SK-N-SH (cell line): ENCODE results near the gene CAST.
A peak's percentile ranks its signal among the peaks of the same experiment; 100 is the strongest.

Source experiments
- EP300 ChIP-seq, 2 experiments: IDR thresholded peaks; 2 replicates each; pipeline versions ENCODE4 v1.4.0 to v1.6.1; 2012; ENCODE audit warnings: borderline replicate concordance in 1 of 2, low read depth in 1 of 2, low read length in 1 of 2
- EZH2phosphoT487 ChIP-seq: fragments of 200-600 bp; sonication (generic); IDR thresholded peaks from 2 replicates; pipeline ENCODE4 v1.6.1; 2017; ENCODE audit warnings: low read depth, mixed run types, mild to moderate bottlenecking, antibody characterized with exemption, moderate library complexity, borderline replicate concordance
- MEF2A ChIP-seq: IDR thresholded peaks from 2 replicates; pipeline ENCODE4 v1.4.0; 2012; ENCODE audit warnings: low read depth, borderline replicate concordance
- POLR2AphosphoS5 ChIP-seq: IDR thresholded peaks from 2 replicates; pipeline ENCODE4 v1.6.1; 2012; ENCODE audit warnings: low read depth, low read length
- RAD21 ChIP-seq: IDR thresholded peaks from 2 replicates; pipeline ENCODE4 v1.6.1; 2012; ENCODE audit warnings: mild to moderate bottlenecking, low read length
- RFX5 ChIP-seq: IDR thresholded peaks from 2 replicates; pipeline ENCODE4 v1.6.1; 2012; ENCODE audit warnings: mild to moderate bottlenecking, improper control_type of control experiment, low read length
- ZBTB33 ChIP-seq: IDR thresholded peaks from 2 replicates; pipeline ENCODE4 v1.4.0; 2012; ENCODE audit warnings: low read depth, borderline replicate concordance
- TF ChIP-seq, protein P1 (sequence below): fragments of 200-600 bp; sonication (generic); IDR thresholded peaks from 2 replicates; pipeline ENCODE4 v1.6.1; 2017; ENCODE audit warnings: antibody characterized with exemption, mild to moderate bottlenecking, moderate library complexity
- TF ChIP-seq, protein P2 (sequence below): IDR thresholded peaks from 2 replicates; pipeline ENCODE4 v1.4.0; 2012; ENCODE audit warnings: low read depth

DNA sequence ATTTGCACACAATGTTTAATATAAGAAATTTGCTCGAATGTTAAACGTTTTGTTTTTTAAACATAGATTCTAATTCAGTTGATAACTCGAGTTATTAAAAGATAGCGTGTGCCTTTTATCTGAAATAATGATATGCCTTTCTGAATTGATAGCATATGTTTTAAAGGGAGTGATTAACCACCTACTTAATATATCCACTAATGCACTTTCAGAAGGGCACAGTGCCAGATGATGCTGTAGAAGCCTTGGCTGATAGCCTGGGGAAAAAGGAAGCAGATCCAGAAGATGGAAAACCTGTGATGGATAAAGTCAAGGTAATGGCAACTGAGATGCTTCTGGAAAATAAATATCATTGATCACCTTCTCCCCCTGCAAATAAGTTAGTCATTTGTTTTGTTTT lies 91.7 kb downstream of the CAST start:
- TF ChIP-seq, protein P1, sequence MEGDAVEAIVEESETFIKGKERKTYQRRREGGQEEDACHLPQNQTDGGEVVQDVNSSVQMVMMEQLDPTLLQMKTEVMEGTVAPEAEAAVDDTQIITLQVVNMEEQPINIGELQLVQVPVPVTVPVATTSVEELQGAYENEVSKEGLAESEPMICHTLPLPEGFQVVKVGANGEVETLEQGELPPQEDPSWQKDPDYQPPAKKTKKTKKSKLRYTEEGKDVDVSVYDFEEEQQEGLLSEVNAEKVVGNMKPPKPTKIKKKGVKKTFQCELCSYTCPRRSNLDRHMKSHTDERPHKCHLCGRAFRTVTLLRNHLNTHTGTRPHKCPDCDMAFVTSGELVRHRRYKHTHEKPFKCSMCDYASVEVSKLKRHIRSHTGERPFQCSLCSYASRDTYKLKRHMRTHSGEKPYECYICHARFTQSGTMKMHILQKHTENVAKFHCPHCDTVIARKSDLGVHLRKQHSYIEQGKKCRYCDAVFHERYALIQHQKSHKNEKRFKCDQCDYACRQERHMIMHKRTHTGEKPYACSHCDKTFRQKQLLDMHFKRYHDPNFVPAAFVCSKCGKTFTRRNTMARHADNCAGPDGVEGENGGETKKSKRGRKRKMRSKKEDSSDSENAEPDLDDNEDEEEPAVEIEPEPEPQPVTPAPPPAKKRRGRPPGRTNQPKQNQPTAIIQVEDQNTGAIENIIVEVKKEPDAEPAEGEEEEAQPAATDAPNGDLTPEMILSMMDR: no peak
- TF ChIP-seq EZH2phosphoT487: no peak
- no peak for TF ChIP-seq RAD21
- TF ChIP-seq, protein P2, sequence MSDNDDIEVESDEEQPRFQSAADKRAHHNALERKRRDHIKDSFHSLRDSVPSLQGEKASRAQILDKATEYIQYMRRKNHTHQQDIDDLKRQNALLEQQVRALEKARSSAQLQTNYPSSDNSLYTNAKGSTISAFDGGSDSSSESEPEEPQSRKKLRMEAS: no peak
- TF ChIP-seq POLR2AphosphoS5: peak; percentile 34; the same call in 1 of the 2 replicates
- peak in 1 of 2 experiments; percentile 70; a peak in 1 of 4 replicates for TF ChIP-seq EP300 (IDR thresholded peaks at IDR 0.05; ENCODE audit: borderline replicate concordance in 1 of 2, low read depth in 1 of 2, low read length in 1 of 2)
- no peak for TF ChIP-seq RFX5
- no peak for TF ChIP-seq MEF2A
- no peak for TF ChIP-seq ZBTB33
